GM21367 (cell line): ENCODE measurements around the gene PTMS.
"Not testable (repeated sequence)": the region's sequence is repeated elsewhere in the genome, so short reads cannot be mapped to it uniquely, and the experiment has no call there.

Experiments
- ATAC-seq: cut with Tn5 transposase; IDR thresholded peaks from one replicate; pipeline ENCODE4 v1.9.1; 2021; ENCODE audit not compliant: unreplicated experiment

The PTMS gene, protein sequence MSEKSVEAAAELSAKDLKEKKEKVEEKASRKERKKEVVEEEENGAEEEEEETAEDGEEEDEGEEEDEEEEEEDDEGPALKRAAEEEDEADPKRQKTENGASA

GRCh38 chr12:6765634-6766581, at the start of gene PTMS:
PTMS (plus strand) TSS chr12:6766363; CDS start chr12:6766706, 343 bp downstream.
- peak; percentile 12 for ATAC-seq

GRCh38 chr12:6716874-6717437, 49.2 kb upstream of the PTMS start:
- no peak for ATAC-seq

DNA sequence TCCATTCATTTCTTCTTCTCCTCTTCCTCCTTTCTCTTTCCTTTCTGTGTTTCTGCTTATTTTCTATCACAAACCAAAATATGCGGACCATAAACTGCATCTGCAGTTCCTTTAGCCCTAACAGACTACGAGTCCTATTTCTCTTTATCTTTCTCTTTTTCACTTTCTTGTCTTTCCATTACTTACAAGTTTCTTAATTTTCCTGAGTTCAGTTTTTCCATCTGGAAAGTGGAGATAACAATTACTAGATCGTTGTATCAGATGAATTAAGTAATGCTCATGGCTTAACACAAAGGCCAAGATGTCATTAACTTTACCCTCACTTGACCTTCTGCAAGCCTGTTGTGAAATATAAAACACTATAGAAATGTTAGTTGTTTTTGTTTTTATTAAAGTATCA, 43.3 kb upstream of the PTMS start:
- no peak for ATAC-seq

DNA sequence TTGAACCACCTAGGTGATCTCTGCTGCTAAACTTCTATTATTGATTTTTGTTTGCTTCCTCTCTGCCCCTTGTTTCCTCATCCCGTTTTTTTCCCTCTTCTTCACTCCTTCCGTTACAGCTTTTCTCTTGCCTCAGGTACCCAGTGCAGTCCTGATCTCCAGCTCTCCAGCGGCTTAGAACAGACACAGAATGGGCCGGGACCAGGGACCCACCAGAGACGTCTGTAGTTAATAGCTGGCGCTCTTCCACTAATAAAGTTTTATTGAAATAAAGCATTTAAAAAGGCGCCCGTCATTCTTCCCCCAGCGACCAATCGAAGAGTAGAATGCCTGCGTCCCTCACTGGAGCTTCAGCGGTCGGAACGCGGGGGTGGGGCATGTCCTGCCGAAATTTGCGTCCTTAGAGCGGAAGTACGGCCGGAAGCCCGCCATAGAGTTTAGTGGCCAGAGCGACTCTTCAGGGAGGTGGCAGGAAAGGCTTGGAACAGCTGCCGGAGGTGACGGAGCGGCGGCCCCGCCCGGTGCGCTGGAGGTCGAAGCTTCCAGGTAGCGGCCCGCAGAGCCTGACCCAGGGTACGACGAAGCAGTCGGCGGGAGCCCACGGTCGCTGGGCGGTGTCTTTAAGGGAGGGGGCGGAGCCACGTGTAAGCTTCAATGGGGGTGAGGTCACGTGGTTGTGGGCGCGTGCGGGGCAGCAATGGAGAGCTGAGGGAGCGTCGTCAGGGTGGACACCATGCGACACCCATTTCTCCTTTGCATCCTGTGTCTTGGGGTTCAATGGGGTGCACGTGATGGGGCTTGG, 42.4 kb upstream of the PTMS start, which contains the start of gene COPS7A:
COPS7A (plus strand) TSS at position 440 of the 802 bp plus-strand sequence. CDS start 611 bp downstream, outside the sequence.
- peak; percentile 81 for ATAC-seq

GRCh38 chr12:6724409-6724797, 41.8 kb upstream of the PTMS start:
- peak; percentile 23 for ATAC-seq

DNA sequence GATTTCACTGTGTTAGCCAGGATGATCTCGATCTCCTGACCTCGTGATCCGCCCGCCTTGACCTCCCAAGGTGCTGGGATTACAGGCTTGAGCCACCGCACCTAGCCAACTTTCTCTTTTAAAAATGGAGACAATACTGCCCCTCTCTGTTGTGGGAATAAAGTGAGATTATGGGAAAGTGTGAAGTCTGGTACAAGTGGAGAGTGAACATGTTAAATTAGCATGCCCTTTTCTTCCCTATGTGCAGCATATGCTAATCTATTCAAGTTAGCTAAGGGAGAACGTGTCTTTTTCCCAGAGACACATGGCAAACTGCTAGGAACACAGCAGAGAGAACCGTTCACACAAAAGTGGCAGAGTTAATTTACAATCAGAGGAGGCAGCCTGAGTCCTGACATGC, 40.8 kb upstream of the PTMS start:
- ATAC-seq: no peak

- ATAC-seq: no peak
Observed at GRCh38 chr12:6729186-6729585, 37.0 kb upstream of the PTMS start.

DNA sequence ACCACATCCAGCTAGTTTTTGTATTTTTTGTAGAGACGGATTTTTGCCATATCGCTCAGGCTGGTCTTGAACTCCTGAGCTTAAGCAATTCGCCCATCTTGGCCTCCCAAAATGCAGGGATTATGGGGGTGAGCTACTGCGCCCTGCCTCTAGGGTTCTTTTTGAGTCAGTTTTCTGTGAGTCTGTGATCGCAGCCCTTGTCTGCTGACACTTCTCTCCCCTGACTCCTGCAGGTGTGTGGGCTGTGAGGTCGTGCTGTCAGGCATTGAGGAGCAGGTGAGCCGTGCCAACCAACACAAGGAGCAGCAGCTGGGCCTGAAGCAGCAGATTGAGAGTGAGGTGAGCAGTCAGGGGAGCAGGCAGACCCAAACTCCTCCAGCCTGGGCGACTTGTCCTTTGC, 36.0 kb upstream of the PTMS start:
- no peak for ATAC-seq

- no peak for ATAC-seq
Observed at GRCh38 chr12:6734506-6735387, 31.4 kb upstream of the PTMS start.

DNA sequence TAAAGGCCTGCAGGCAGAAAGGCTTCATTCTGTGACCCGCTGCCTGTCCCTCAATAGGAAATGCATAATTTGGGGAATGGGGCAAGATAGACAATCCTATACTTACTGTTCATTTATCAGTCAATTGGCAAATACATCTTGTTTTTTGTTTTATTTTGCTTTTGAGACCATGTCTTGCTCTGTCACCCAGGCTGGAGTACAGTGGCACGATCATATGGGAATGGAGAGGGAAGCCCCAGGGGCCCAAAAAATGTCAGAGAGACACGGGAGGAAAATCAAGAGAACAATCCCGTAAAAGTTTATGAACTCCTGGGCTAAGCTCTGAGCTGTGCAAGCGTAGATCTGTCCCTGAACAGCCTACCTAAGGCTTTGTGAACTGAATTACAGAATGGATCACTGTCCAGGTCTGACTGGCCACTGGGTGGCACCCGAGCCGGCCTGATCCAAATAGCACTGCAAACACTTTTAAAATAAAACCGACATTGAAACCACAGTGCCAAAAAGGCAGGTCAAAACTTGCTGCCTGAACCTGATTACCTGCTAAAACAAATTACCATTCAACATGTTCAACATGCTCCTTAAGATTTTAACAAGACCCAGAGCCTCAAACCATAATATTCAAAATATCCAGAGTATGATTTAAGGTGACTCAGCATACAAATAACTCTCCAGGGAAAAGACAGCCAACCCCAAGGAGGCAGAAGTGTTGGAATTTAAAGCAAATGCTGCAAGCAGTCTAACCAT, 30.5 kb upstream of the PTMS start:
- ATAC-seq: no peak

GRCh38 chr12:6736754-6737153, 29.4 kb upstream of the PTMS start:
- no peak for ATAC-seq

- not testable (repeated sequence) for ATAC-seq
Observed at GRCh38 chr12:6742080-6742479, 24.1 kb upstream of the PTMS start.

GRCh38 chr12:6742834-6743233, 23.3 kb upstream of the PTMS start:
- ATAC-seq: no peak

- ATAC-seq: not testable (repeated sequence)
Observed at GRCh38 chr12:6743300-6743699, 22.9 kb upstream of the PTMS start.

DNA sequence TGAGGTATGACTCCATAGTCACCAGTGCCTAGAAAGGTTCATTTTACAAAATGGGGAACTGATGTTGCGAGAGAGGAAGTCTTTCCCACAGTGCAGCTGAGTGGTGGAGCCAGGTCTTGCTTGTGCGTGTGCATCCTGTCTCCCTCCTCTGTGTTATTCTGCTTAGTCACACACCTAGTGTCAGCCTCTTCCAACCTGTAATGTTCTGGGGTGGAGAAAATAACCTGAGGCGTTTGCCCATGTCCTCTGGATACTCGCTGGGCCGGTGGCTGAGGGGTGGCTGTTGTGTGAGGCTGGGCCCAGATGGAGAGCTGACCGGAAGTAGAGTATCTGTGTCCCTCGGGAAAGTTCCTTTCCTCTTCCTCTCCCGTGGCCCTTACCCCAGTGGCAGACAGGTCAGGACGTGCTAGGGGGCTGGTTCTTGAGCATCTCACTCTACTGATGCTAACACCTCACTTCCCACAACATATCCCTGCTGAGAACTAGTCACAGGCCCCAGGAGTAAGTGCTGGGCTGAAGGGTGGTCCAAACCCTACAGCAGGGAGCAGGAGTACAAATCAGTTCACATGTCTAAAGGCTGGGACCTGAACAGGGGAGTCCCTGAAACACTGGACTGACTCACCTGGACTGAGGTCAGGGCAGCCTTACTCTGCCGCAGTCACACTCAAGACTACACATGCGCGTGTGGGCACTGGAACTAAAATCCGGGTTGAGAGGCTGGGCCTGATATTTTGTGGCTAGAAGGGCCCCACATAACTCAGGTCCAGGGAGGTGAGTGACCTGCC, 20.2 kb upstream of the PTMS start:
- ATAC-seq: no peak

DNA sequence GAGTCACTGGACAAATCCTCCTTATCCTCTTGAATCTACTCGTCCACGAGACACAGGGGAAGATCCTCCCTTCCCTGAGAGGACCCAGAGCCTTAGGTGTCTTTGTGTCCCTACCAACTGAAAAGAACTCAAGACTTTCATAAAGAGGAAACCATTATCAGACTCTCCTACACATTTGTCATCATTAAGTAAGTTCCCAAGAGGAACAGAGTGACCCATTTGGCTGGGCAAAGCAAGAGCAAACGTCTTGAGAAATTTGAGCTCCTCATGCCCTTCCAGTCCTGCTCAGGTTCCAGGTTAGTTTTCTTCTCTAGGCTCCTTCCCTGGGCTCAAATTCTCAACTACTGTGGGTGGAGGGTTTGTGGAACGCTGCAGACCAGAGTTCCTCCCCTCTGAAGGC, 18.9 kb upstream of the PTMS start:
- no peak for ATAC-seq

GRCh38 chr12:6748761-6749160, 17.4 kb upstream of the PTMS start:
- no peak for ATAC-seq

- ATAC-seq: no peak
Observed at GRCh38 chr12:6750506-6750905, 15.7 kb upstream of the PTMS start.

- no peak for ATAC-seq
Observed at GRCh38 chr12:6751767-6752166, 14.4 kb upstream of the PTMS start.
